ENCODE data around the gene RREB1.

RREB1 gene

DNA sequence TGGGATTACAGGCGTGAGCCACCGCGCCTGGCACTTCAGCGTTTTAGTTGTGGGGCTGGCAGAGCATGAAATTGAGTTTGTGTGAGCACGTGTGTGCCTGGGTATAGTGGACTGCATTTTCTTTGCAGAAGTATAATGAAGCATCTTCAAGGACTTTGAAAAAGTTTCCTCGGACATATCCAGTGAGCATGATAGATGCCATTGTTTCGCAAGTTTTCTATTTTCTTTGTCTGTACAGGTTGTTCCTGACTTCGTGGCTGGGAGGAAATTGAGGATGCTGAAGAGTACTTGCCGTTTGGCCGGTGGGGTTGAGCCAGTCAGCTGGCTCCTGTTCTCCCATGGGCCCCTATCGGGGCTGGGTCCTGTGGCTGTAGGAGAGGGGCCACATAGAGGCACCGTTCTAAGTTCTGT is 55.9 kb downstream of the RREB1 start:
- no peaks in the 10 kb centered on the region for H3K27me3 Mint-ChIP-seq
- intact Hi-C loops (cut with micrococcal nuclease): no loop called here
- H3K4me3 Mint-ChIP-seq: no peak overlapping the region
- H3K4me1 Mint-ChIP-seq (ENCODE audit: low read depth): peaks cover 88% of the 10 kb centered on the region
- H3K9me3 Mint-ChIP-seq: no peaks in the 10 kb centered on the region
- H3K36me3 Mint-ChIP-seq (ENCODE audit: low read depth): peaks cover 82% of the 10 kb centered on the region
- peak overlapping the region; percentile 82 for H3K27ac Mint-ChIP-seq

DNA sequence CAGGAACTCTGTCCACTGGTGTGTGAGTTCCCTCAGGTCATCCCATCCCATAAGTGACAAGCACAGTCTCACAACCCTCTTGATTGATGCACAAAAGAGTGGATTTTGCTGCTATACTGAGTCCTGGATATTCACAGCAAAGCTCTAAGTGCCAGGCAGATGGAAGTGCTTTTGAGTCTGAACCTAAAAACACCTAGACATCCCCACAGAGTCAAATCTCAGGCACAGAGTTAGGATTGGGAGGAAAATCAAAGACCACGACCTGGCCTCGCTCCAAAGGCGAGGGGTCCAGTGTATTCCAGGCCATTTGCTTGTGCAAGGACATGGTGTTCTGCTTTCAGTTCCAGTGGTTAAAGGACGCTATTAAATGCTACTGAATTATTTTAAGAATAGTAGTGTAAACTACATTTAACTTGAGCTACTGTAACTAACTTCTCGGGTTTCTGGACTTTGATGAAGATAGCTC is 56.8 kb downstream of the RREB1 start:
- H3K9me3 Mint-ChIP-seq: no peaks in the 10 kb centered on the region
- H3K4me1 Mint-ChIP-seq (ENCODE audit: low read depth): peaks cover 88% of the 10 kb centered on the region
- intact Hi-C loops (cut with micrococcal nuclease): loop anchor here (5.0 kb wide), 1 partner anchor 37 kb away; no protein-coding TSS in a partner anchor
- H3K36me3 Mint-ChIP-seq (ENCODE audit: low read depth): peaks cover 75% of the 10 kb centered on the region
- H3K4me3 Mint-ChIP-seq: no peak overlapping the region
- H3K27ac Mint-ChIP-seq: peak overlapping the region; percentile 82
- no peaks in the 10 kb centered on the region for H3K27me3 Mint-ChIP-seq

DNA sequence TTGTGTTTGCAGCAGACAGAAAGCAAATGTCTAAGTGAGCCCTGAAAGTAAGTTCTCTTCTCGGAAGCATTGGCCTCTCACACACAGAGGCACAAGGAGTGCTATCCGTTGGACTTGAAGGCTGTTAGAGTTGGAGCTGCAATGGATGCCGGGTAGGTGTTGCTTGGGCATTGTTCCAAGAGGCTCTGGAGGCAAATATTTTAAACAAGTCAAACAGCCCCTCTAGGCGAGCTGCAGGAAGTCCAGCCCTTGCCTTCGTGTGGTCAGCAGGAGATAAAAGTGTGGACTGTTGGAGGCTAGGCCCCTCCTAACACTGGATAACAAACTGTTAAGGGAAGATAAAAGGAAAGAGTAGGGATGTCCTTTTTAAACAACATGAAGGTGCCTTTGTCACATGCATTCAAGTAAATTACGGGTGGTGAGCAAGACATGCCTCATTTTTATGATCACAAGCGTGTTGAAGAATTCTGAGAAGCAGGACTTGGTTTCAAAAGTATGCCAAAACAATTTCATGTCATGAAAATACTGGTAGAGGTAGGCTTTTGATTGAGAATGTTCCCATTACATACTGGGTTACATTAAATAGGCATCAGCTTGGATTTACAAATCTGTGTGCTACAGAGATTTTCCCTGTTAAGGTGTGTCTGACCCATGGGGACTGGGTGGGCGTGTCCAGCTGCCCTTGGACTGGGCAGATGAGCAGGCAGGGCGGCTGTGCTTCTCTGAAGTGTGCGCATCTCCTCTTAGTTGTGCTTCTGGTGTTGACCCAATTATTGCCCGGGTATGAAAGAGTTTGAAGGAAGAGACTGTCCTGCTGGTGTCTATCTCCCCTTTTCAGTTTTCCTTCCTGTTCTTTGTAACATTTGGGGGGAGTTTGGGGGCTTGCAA is 57.5 kb downstream of the RREB1 start:
- H3K36me3 Mint-ChIP-seq (ENCODE audit: low read depth): peaks cover 74% of the 10 kb centered on the region
- no peaks in the 10 kb centered on the region for H3K9me3 Mint-ChIP-seq
- peaks cover 93% of the 10 kb centered on the region for H3K4me1 Mint-ChIP-seq (ENCODE audit: low read depth)
- H3K27me3 Mint-ChIP-seq: no peaks in the 10 kb centered on the region
- H3K27ac Mint-ChIP-seq: peak overlapping the region; percentile 82
- intact Hi-C loops (cut with micrococcal nuclease): loop anchor here (5.0 kb wide), 1 partner anchor 38 kb away; no protein-coding TSS in a partner anchor
- H3K4me3 Mint-ChIP-seq: no peak overlapping the region

DNA sequence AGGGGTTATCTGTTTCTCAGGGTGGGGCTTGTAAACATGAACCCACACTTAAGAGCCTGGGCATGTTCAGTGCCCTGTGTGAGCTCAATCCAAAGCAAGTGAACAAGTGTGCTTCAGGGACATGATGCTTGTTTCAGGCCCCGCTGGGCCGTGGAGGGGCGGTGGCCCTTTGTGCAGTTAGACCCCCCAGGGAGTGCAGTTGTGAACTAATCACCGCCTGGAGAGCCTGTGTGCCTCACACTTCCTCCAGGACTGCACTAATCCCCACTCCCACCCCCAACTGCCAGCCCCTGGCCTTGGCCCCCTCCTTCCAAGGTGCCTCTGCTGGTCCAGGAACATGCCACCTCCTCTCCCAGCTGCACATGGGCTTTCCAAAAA is 58.1 kb downstream of the RREB1 start:
- no peak overlapping the region for H3K4me3 Mint-ChIP-seq
- peak overlapping the region; percentile 82 for H3K27ac Mint-ChIP-seq
- H3K4me1 Mint-ChIP-seq (ENCODE audit: low read depth): peaks cover 92% of the 10 kb centered on the region
- peaks cover 73% of the 10 kb centered on the region for H3K36me3 Mint-ChIP-seq (ENCODE audit: low read depth)
- intact Hi-C loops (cut with micrococcal nuclease): loop anchor here (5.0 kb wide), 1 partner anchor 39 kb away; no protein-coding TSS in a partner anchor
- H3K27me3 Mint-ChIP-seq: no peaks in the 10 kb centered on the region
- no peaks in the 10 kb centered on the region for H3K9me3 Mint-ChIP-seq

DNA sequence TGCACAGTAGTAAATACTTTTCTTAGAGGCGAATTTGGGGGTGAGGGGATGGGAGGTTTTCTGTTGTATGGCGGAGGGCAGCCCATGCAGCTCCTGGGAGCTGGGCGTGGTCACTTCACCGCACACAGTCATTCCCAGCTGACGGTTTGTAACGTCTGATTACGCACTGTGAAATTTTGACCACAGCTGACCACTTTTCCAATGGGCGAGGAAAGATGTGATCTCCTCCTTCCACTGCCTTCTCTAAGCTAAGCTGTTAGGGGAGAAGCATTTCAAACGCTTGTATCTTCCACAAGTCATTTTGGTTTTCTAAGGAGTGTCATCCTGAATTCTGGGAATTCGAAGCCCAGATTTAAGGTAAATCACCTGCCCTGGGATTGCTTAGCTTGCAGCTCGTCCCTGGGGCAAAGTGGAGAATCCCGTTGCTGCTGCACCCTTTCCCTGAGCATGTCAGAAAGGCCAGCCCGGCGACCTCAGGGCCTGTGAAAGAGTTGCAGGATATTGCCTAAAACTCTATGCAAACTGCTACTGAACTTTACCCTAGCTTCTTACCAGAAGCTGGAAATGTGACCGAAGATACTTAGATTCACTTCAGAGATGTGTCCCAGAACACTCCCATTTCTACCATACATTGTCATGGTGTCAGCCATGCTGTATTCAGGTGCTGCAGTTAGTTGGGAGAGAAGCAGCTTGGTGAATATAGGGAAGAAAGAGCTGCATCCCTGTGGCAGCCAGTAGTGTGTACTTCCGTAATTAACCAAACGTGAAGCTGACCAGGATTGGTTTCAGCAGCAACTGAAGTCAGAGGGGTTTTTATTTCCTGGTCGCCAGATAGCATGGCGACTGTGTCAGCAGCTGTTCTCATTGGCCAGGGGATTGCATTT is 58.9 kb downstream of the RREB1 start:
- Mint-ChIP-seq H3K4me1 (ENCODE audit: low read depth) (peaks cover 92% of the 10 kb centered on the region), H3K4me3 (no peak overlapping the region), H3K27ac (peak overlapping the region; percentile 82), H3K27me3 (no peaks in the 10 kb centered on the region), H3K36me3 (ENCODE audit: low read depth) (peaks cover 73% of the 10 kb centered on the region), H3K9me3 (no peaks in the 10 kb centered on the region)
- intact Hi-C loops (cut with micrococcal nuclease): loop anchor here (5.0 kb wide), 1 partner anchor 39 kb away; no protein-coding TSS in a partner anchor

DNA sequence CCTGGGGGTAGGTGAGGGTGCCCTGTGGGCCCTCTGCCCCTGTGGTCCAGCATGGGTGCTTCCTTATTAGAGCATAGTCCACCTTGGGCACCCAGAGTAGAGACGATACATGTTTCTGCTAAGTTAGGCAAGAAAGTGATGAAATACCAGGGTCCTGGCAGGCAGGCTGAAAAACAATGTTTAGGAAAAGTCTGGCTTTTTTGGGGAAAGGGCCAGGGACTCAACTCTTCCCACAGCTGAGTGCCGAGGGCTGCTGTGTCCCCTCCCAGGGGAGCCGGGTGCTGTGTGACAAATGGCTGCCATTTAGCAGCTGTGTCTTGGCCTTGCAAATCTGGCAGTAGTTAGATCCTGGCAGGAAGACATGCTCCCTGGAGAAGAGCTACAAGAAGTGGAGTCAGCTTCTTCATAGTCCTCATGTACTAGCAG is 61.5 kb downstream of the RREB1 start:
- peaks cover 73% of the 10 kb centered on the region for H3K36me3 Mint-ChIP-seq (ENCODE audit: low read depth)
- H3K4me3 Mint-ChIP-seq: no peak overlapping the region
- peaks cover 87% of the 10 kb centered on the region for H3K4me1 Mint-ChIP-seq (ENCODE audit: low read depth)
- H3K27ac Mint-ChIP-seq: no peak overlapping the region
- intact Hi-C loops (cut with micrococcal nuclease): loop anchor here (5.0 kb wide), 1 partner anchor 42 kb away; no protein-coding TSS in a partner anchor
- H3K27me3 Mint-ChIP-seq: no peaks in the 10 kb centered on the region
- H3K9me3 Mint-ChIP-seq: no peaks in the 10 kb centered on the region

DNA sequence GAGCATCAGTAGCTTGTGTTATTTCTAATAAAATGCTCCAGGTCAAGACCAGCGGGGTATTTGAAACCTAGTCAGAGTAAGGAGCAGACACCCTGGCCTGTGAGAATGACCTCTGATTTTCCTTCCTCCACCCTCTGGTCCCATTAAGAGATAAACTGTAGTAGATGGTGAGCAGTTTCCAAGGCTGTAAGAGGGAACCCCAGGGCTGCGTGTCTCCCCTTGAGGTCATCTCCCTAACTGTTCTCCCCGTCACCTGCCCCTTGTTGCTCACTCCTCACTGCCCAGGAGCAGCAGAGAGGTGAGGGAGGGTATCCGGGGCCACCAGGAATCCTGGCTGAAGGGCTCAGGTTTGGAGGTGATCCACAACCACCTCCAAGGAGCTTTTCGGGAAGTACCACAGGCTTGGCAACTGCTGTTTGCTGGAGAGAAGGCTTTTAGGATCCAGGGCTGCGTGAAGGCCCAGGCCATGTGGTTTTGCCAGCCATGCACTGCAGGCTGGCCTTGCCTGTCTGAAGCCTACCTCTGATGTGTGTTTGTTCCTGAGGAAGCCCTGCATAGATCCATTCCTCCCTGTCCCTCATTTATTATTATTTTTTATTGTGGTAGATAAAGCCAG is 62.5 kb downstream of the RREB1 start:
- no peaks in the 10 kb centered on the region for H3K27me3 Mint-ChIP-seq
- intact Hi-C loops (cut with micrococcal nuclease): no loop called here
- no peaks in the 10 kb centered on the region for H3K9me3 Mint-ChIP-seq
- peaks cover 68% of the 10 kb centered on the region for H3K36me3 Mint-ChIP-seq (ENCODE audit: low read depth)
- no peak overlapping the region for H3K4me3 Mint-ChIP-seq
- H3K4me1 Mint-ChIP-seq (ENCODE audit: low read depth): peaks cover 79% of the 10 kb centered on the region
- H3K27ac Mint-ChIP-seq: peak overlapping the region; percentile 22

DNA sequence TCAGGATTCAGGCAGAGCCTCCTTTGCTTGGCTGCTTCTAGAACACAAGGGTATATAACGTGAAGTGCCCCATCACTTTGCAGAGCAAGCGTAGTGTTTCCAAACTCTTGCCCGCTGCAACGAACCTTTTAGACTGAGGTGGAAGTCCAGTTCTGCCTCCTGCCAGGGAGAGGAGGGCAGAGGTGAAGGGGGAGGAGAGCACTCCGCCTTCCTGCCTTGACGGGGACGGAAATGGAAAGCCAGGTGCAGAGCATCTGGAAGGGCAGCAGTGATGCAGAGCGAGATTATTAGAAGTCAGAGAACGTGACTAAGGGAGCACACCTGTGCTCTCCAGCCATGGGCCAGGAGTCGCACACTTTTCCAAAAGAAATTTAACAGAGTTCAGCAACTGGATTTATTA is 63.4 kb downstream of the RREB1 start:
- Mint-ChIP-seq H3K4me1 (ENCODE audit: low read depth) (peaks cover 79% of the 10 kb centered on the region), H3K4me3 (no peak overlapping the region), H3K27ac (peak overlapping the region; percentile 22), H3K9me3 (no peaks in the 10 kb centered on the region), H3K27me3 (no peaks in the 10 kb centered on the region), H3K36me3 (ENCODE audit: low read depth) (peaks cover 68% of the 10 kb centered on the region)
- intact Hi-C loops (cut with micrococcal nuclease): no loop called here

DNA sequence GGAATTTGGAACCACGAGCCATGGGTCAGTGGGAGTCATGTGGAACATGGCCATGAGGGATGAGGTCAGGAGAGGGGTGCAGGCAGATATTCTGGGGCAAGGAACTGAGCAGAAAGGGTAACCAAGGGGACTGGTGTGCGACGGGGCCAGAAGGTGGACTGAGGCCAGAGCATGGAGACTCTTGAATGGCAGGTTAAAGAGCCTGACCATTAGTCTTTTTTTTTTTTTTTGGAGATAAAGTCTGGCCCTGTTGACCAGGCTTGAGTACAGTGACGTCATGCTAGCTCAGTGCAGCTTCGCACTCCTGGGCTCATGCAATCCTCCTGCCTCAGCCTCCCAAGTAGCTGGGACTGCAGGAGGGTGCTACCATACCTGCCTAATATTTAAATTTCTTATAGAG is 64.0 kb downstream of the RREB1 start:
- H3K4me1 Mint-ChIP-seq (ENCODE audit: low read depth): peaks cover 73% of the 10 kb centered on the region
- H3K27ac Mint-ChIP-seq: peak overlapping the region; percentile 22
- no peak overlapping the region for H3K4me3 Mint-ChIP-seq
- H3K9me3 Mint-ChIP-seq: no peaks in the 10 kb centered on the region
- no peaks in the 10 kb centered on the region for H3K27me3 Mint-ChIP-seq
- H3K36me3 Mint-ChIP-seq (ENCODE audit: low read depth): peaks cover 70% of the 10 kb centered on the region
- intact Hi-C loops (cut with micrococcal nuclease): no loop called here

DNA sequence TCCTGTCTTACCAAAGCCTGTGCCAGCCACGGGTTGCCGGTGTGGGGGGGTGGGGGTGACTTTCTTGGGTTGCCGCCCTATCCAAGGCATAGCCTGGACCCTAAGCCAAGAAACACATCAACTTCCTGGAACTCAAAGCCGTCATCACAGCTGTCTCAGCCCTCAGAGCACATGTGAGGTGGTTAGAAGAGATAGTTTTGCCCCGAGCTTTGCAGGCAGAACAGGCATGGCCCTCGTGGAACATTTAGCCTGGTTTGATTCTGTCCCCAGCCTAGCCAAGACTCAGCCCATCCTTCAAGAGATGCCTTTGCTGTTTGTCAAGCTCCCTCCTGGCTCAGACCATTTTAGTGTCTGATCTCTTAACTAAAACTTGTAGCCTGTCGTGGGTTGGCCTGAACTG is 64.9 kb downstream of the RREB1 start:
- Mint-ChIP-seq H3K36me3 (ENCODE audit: low read depth) (peaks cover 72% of the 10 kb centered on the region), H3K9me3 (no peaks in the 10 kb centered on the region), H3K27me3 (no peaks in the 10 kb centered on the region), H3K4me3 (no peak overlapping the region), H3K27ac (peak overlapping the region; percentile 43), H3K4me1 (ENCODE audit: low read depth) (peaks cover 65% of the 10 kb centered on the region)
- intact Hi-C loops (cut with micrococcal nuclease): no loop called here

DNA sequence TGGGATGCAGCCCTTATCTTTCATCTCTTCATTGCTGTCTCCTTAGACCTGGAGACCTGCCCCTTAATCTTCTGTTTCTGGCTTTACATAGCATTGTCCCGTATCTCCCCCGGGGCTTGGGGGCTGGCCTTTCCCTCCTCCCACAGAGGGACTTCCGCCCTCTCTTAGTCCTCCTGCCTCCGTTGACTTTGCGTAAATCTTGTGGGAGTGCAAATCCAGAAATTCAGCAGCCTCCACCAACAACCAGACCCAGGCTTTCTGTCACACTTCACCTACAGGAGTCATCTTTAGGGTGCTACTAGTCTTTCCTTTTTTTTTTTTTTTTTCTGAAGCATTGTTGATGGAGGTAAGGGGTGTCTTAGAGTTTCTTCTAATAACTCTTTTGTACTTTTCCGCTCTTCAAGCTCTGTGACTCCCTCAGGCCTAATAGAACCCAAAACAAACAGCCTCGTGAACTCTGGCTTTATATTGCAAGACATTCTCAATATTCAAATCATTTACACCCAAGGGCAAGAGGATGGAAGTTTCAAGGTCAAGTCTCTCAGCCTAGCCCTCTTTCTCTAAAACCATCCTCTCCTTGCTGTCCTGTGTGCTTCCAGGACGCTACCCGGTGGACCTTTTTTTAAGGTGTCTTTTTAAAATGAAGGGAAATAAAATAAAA is 66.2 kb downstream of the RREB1 start:
- intact Hi-C loops (cut with micrococcal nuclease): no loop called here
- no peaks in the 10 kb centered on the region for H3K27me3 Mint-ChIP-seq
- H3K9me3 Mint-ChIP-seq: no peaks in the 10 kb centered on the region
- H3K4me3 Mint-ChIP-seq: no peak overlapping the region
- H3K4me1 Mint-ChIP-seq (ENCODE audit: low read depth): peaks cover 53% of the 10 kb centered on the region
- H3K27ac Mint-ChIP-seq: peak overlapping the region; percentile 43
- peaks cover 75% of the 10 kb centered on the region for H3K36me3 Mint-ChIP-seq (ENCODE audit: low read depth)

DNA sequence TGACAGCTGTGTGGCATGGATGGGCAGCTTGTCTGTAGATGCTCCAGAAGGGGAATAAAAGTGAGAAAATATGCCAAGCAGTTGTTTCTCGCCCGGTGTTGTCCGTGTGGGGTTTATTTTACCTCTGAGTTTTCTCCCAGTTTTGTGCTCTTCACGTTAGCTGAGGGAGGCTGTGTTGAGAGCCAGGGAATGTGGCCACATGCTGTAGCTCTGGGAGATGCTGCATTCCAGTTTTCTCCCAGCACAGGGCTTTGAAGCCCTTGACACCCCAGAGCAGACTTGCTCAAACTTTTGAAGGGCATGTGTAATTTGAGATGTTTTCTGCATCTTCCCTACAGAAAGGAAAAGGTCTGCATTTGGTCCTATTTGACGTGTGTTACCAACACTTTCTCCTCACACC is 67.7 kb downstream of the RREB1 start:
- intact Hi-C loops (cut with micrococcal nuclease): no loop called here
- peaks cover 89% of the 10 kb centered on the region for H3K36me3 Mint-ChIP-seq (ENCODE audit: low read depth)
- no peaks in the 10 kb centered on the region for H3K27me3 Mint-ChIP-seq
- H3K27ac Mint-ChIP-seq: peak overlapping the region; percentile 10
- H3K4me1 Mint-ChIP-seq (ENCODE audit: low read depth): peaks cover 40% of the 10 kb centered on the region
- H3K9me3 Mint-ChIP-seq: no peaks in the 10 kb centered on the region
- no peak overlapping the region for H3K4me3 Mint-ChIP-seq

DNA sequence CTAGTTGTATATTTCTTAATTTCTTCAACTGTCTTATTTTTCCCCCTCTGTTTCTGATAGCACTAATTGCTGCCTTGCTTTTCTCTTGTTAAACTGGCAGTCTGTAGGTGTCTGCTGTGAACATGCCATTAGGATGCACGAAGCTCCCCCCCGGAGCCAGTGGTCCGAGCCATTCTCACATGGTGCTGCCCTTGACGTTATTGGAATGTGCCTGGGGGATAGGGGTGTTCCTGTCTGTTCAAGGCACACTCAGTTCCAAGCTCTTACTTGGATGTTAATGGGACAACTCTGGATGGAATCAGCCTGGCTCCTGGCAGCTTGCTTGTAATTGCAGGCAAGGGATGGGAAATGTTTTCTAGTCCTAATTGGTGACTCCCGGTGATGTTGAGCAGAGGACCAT is 68.4 kb downstream of the RREB1 start:
- no peaks in the 10 kb centered on the region for H3K27me3 Mint-ChIP-seq
- intact Hi-C loops (cut with micrococcal nuclease): no loop called here
- peaks cover 89% of the 10 kb centered on the region for H3K36me3 Mint-ChIP-seq (ENCODE audit: low read depth)
- H3K4me1 Mint-ChIP-seq (ENCODE audit: low read depth): peaks cover 43% of the 10 kb centered on the region
- peak overlapping the region; percentile 10 for H3K27ac Mint-ChIP-seq
- H3K4me3 Mint-ChIP-seq: no peak overlapping the region
- H3K9me3 Mint-ChIP-seq: no peaks in the 10 kb centered on the region
